Endothelial cell (in vitro differentiated cells): Measurements from ENCODE around the gene MSANTD2. TPM values are rescaled to one million over a fixed set of nuclear protein-coding genes. Genes with fewer than 3 reads are reported as not detected.
A peak's percentile ranks its signal among the peaks of the same experiment; 100 is the strongest.

Experiments used
- DNase-seq: peaks from one replicate; pipeline ENCODE4 v3.0.0; 2021; ENCODE audit warnings: low spot score
- H3K27ac Mint-ChIP-seq: one replicate; pipeline ENCODE4 v1.8.0; 2021; ENCODE audit warnings: mixed read lengths, inconsistent platforms; ENCODE audit not compliant: unreplicated experiment
- H3K27me3 Mint-ChIP-seq: one replicate; pipeline ENCODE4 v1.8.0; 2021; ENCODE audit warnings: mild to moderate bottlenecking, moderate library complexity, mixed read lengths, inconsistent platforms; ENCODE audit not compliant: unreplicated experiment
- H3K36me3 Mint-ChIP-seq: one replicate; pipeline ENCODE4 v1.8.0; 2021; ENCODE audit warnings: mild to moderate bottlenecking, low read depth, mixed read lengths, inconsistent platforms; ENCODE audit not compliant: unreplicated experiment
- H3K4me1 Mint-ChIP-seq: one replicate; pipeline ENCODE4 v1.8.0; 2021; ENCODE audit warnings: mild to moderate bottlenecking, mixed read lengths, inconsistent platforms; ENCODE audit not compliant: unreplicated experiment
- H3K4me3 Mint-ChIP-seq: one replicate; pipeline ENCODE4 v1.8.0; 2021; ENCODE audit warnings: mild to moderate bottlenecking, mixed read lengths, inconsistent platforms; ENCODE audit not compliant: unreplicated experiment
- H3K9me3 Mint-ChIP-seq: one replicate; pipeline ENCODE4 v1.8.0; 2021; ENCODE audit warnings: mixed read lengths, inconsistent platforms; ENCODE audit not compliant: unreplicated experiment
- total RNA-seq: library from RNA; stranded (reverse); fragmentation: NEBNext Ultra II Directional; extraction: Animal tissue kit (Norgen Biotek cat#: 25700); gene quantifications from one replicate; pipeline ENCODE4 v1.2.1, GENCODE V29; 2021; ENCODE audit not compliant: unreplicated experiment
- TF ChIP-seq, protein P1 (sequence below): fragments of 200-600 bp; sonication (generic); IDR thresholded peaks from one replicate; pipeline ENCODE4 v1.5.0; 2021; ENCODE audit warnings: antibody characterized with exemption; ENCODE audit not compliant: unreplicated experiment

The MSANTD2 gene
- total RNA-seq, 1 donor from 2014 or later, result 32.4 TPM

DNA sequence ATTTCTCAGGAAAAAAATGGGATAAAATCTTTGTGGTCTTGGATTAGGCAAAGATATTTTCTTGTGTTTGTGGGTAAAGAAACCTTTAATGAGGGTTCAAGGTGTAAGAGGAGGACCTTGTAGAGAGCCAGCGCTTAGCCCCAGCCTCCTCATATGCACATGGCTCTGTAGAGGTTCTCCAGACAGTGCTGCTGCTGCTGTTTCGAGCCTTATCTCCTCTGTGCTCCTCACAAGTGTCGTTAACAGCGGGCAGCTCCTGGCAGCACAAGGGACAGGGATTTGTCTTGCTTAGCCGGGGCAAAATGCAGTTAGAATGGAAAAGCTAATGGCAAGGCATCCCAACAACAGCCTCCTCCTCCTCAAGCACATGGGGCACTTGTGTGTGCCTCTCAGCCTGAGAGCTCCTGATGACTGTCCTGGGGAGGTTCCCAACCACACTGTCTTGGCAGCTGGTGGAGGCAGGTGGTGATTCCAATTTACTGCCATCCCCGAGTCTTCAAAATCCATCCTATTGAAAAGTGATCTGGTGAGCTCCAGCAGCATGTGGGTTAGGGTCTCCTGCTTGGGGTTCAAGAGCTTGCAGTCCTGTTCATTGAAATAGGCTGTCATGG is 7.6 kb upstream of the MSANTD2 start:
- Mint-ChIP-seq H3K9me3 (no peaks in the 10 kb centered on the region), H3K36me3 (peaks cover 14% of the 10 kb centered on the region), H3K27me3 (peaks cover 2% of the 10 kb centered on the region), H3K27ac (no peak overlapping the region), H3K4me3 (peak overlapping the region; percentile 62), H3K4me1 (peaks cover 7% of the 10 kb centered on the region)
- TF ChIP-seq, protein P1, sequence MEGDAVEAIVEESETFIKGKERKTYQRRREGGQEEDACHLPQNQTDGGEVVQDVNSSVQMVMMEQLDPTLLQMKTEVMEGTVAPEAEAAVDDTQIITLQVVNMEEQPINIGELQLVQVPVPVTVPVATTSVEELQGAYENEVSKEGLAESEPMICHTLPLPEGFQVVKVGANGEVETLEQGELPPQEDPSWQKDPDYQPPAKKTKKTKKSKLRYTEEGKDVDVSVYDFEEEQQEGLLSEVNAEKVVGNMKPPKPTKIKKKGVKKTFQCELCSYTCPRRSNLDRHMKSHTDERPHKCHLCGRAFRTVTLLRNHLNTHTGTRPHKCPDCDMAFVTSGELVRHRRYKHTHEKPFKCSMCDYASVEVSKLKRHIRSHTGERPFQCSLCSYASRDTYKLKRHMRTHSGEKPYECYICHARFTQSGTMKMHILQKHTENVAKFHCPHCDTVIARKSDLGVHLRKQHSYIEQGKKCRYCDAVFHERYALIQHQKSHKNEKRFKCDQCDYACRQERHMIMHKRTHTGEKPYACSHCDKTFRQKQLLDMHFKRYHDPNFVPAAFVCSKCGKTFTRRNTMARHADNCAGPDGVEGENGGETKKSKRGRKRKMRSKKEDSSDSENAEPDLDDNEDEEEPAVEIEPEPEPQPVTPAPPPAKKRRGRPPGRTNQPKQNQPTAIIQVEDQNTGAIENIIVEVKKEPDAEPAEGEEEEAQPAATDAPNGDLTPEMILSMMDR, result no peak
- DNase-seq, result no peak

GRCh38 chr11:124807201-124807600 is 7.0 kb upstream of the MSANTD2 start:
- TF ChIP-seq, protein P1, result no peak
- H3K4me1 Mint-ChIP-seq, result peaks cover 7% of the 10 kb centered on the region
- peaks cover 2% of the 10 kb centered on the region for H3K27me3 Mint-ChIP-seq
- DNase-seq, result no peak
- H3K36me3 Mint-ChIP-seq, result peaks cover 14% of the 10 kb centered on the region
- no peak overlapping the region for H3K27ac Mint-ChIP-seq
- no peak overlapping the region for H3K4me3 Mint-ChIP-seq
- H3K9me3 Mint-ChIP-seq, result no peaks in the 10 kb centered on the region

DNA sequence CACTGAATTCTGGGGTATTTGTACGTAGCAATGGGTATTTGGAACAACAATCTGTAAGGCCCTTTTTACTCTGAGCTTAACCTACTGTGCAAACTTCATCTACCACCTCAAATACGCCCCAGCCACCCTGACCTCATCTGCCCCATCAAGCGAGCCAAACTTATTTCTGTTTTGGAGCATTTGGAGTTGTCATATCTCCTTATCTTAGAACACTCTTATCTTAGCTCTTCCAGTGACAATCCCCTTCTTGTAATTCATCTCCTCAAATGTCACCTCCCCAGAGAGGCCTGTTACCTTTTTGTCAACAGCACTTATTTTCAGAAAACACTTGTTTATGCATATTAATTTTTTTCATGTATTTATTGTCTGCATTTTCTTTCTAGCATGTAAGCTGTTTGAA is 4.7 kb upstream of the MSANTD2 start:
- no peak overlapping the region for H3K27ac Mint-ChIP-seq
- H3K9me3 Mint-ChIP-seq, result no peaks in the 10 kb centered on the region
- H3K4me3 Mint-ChIP-seq, result no peak overlapping the region
- peaks cover 8% of the 10 kb centered on the region for H3K27me3 Mint-ChIP-seq
- H3K4me1 Mint-ChIP-seq, result peaks cover 14% of the 10 kb centered on the region
- TF ChIP-seq, protein P1, result no peak
- peaks cover 14% of the 10 kb centered on the region for H3K36me3 Mint-ChIP-seq
- no peak for DNase-seq

DNA sequence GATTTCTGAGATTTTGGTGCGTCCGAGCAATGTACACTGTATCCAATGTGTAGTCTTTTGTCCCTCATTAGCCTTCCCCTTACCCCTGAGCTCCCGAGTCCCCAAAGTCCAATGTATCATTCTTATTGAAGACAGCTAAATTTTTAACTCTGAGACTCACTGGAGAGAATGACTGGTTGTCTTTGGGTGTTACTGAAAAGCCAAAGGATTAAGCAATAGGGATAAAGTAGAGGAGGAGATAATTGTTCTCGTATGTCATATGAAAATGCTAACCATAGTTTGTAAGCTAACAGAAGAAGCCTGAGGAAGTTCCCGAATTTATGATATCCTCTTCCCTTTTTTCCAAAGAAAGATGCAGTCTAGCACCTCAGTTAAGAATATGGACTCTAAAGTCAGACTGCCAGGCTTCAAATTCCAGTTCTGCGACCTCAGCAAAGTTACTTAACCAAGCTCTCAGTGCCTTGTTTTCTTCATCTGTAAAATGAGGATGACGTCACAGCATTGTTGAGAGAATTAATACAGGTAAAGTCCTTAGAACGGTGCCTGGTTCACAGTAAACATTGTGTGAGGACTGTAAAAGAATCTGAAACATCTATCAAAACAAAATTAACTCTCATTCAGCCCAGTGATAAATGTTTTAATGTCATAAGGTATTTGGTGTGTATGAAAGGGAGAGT is 1.6 kb upstream of the MSANTD2 start:
- peaks cover 14% of the 10 kb centered on the region for H3K36me3 Mint-ChIP-seq
- H3K27me3 Mint-ChIP-seq, result peaks cover 7% of the 10 kb centered on the region

More for the DNA sequence above, 1.6 kb upstream of the MSANTD2 start:
- TF ChIP-seq, protein P1, result no peak
- H3K27ac Mint-ChIP-seq, result peak overlapping the region; percentile 91
- peaks cover 28% of the 10 kb centered on the region for H3K4me1 Mint-ChIP-seq
- peak overlapping the region; percentile 80 for H3K4me3 Mint-ChIP-seq
- no peaks in the 10 kb centered on the region for H3K9me3 Mint-ChIP-seq
- DNase-seq, result no peak
